ENCODE measurements around the gene CMSS1.

The CMSS1 gene

GRCh38 chr3:100002599-100003350 is 185.1 kb downstream of the CMSS1 start:
- DNase-seq, result no peak

- peak; percentile 94 for DNase-seq
Measured at GRCh38 chr3:100003609-100004503, 186.2 kb downstream of the CMSS1 start.

- DNase-seq, result no peak
Measured at GRCh38 chr3:100004931-100005330, 187.3 kb downstream of the CMSS1 start.

GRCh38 chr3:100005665-100006393 is 188.2 kb downstream of the CMSS1 start:
- no peak for DNase-seq

GRCh38 chr3:100006570-100007271 is 189.1 kb downstream of the CMSS1 start:
- no peak for DNase-seq

GRCh38 chr3:100007313-100007712 is 189.7 kb downstream of the CMSS1 start:
- DNase-seq, result no peak

GRCh38 chr3:100008081-100008698 is 190.5 kb downstream of the CMSS1 start:
- no peak for DNase-seq

GRCh38 chr3:100009276-100010086 is 191.8 kb downstream of the CMSS1 start:
- no peak for DNase-seq

- DNase-seq, result no peak
Measured at GRCh38 chr3:100010087-100010417, 192.4 kb downstream of the CMSS1 start.

GRCh38 chr3:100018806-100019205 is 201.1 kb downstream of the CMSS1 start:
- no peak for DNase-seq

GRCh38 chr3:100019719-100020118 is 202.1 kb downstream of the CMSS1 start:
- no peak for DNase-seq

GRCh38 chr3:100020876-100021644 is 203.4 kb downstream of the CMSS1 start:
- DNase-seq, result no peak

- DNase-seq, result no peak
Measured at GRCh38 chr3:100022506-100022905, 204.8 kb downstream of the CMSS1 start.

- peak; percentile 52 for DNase-seq
Measured at GRCh38 chr3:100023150-100023549, 205.5 kb downstream of the CMSS1 start.

GRCh38 chr3:100023595-100023994 is 205.9 kb downstream of the CMSS1 start:
- DNase-seq, result no peak

GRCh38 chr3:100024520-100025303 is 207.1 kb downstream of the CMSS1 start:
- DNase-seq, result no peak

GRCh38 chr3:100027321-100027720 is 209.7 kb downstream of the CMSS1 start:
- no peak for DNase-seq

- no peak for DNase-seq
Measured at GRCh38 chr3:100029052-100029451, 211.4 kb downstream of the CMSS1 start.

GRCh38 chr3:100029689-100030088 is 212.0 kb downstream of the CMSS1 start:
- DNase-seq, result no peak

- no peak for DNase-seq
Measured at GRCh38 chr3:100030346-100030745, 212.7 kb downstream of the CMSS1 start.

All from NCI-H526 treated with DMSO at 0.1 percent for 48 hours (cell line).